Osteocyte (in vitro differentiated cells): Measurements from ENCODE around the gene TLE6. TPM values are rescaled to one million over a fixed set of nuclear protein-coding genes. Genes with fewer than 3 reads are reported as not detected.

Experiments used
- DNase-seq: peaks from one replicate; pipeline ENCODE4 v3.0.0; 2021; ENCODE audit warnings: mixed read lengths; ENCODE audit not compliant: unreplicated experiment; ENCODE audit errors: extremely low spot score
- H3K27ac Mint-ChIP-seq: one replicate; pipeline ENCODE4 v1.8.0; 2021; ENCODE audit warnings: mild to moderate bottlenecking, mixed read lengths; ENCODE audit not compliant: unreplicated experiment
- H3K27me3 Mint-ChIP-seq: one replicate; pipeline ENCODE4 v1.8.0; 2021; ENCODE audit warnings: mixed read lengths; ENCODE audit not compliant: unreplicated experiment
- H3K36me3 Mint-ChIP-seq: one replicate; pipeline ENCODE4 v1.8.0; 2021; ENCODE audit warnings: mixed read lengths; ENCODE audit not compliant: unreplicated experiment
- H3K4me1 Mint-ChIP-seq: one replicate; pipeline ENCODE4 v1.8.0; 2021; ENCODE audit warnings: mixed read lengths; ENCODE audit not compliant: unreplicated experiment
- H3K4me3 Mint-ChIP-seq: one replicate; pipeline ENCODE4 v1.8.0; 2021; ENCODE audit warnings: mild to moderate bottlenecking, moderate library complexity, mixed read lengths; ENCODE audit not compliant: unreplicated experiment
- H3K9me3 Mint-ChIP-seq: one replicate; pipeline ENCODE4 v1.8.0; 2021; ENCODE audit warnings: mixed read lengths; ENCODE audit not compliant: unreplicated experiment
- CTCF ChIP-seq: fragments of 200-600 bp; sonication (generic); IDR thresholded peaks from 2 replicates; pipeline ENCODE4 v1.5.0; 2021; ENCODE audit warnings: antibody characterized with exemption, mild to moderate bottlenecking, moderate library complexity
- total RNA-seq: library from RNA; stranded (reverse); gene quantifications from 2 replicates; pipeline ENCODE4 v1.2.1, GENCODE V29; 2021

TLE6 gene
- total RNA-seq, 1 donor from 2014 or later = 1.5 TPM

DNA sequence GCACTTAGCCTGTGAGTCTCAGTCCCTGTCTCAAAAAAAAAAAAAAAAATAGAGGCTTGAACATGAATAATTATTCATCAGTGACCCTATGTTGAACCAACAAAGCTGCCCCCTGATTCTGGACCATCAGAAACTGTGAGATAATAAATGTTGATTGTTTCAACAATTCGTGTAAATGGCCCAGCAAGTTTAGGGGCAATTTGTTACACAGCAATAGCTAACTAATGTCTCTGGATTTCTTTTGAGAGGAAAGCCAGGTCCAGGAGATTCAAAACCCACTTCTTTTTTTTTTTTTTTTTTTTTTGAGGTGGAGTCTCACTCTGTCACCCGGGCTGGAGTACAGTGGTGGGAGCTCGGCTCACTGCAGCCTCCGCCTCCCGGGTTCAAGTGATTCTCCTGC lies 12.5 kb upstream of the TLE6 start:
- no peaks in the 10 kb centered on the region for H3K36me3 Mint-ChIP-seq
- no peak for TF ChIP-seq CTCF
- no peaks in the 10 kb centered on the region for H3K27me3 Mint-ChIP-seq
- DNase-seq = no peak
- no peaks in the 10 kb centered on the region for H3K9me3 Mint-ChIP-seq
- H3K4me3 Mint-ChIP-seq = no peak overlapping the region
- peaks cover 5% of the 10 kb centered on the region for H3K4me1 Mint-ChIP-seq
- no peak overlapping the region for H3K27ac Mint-ChIP-seq

DNA sequence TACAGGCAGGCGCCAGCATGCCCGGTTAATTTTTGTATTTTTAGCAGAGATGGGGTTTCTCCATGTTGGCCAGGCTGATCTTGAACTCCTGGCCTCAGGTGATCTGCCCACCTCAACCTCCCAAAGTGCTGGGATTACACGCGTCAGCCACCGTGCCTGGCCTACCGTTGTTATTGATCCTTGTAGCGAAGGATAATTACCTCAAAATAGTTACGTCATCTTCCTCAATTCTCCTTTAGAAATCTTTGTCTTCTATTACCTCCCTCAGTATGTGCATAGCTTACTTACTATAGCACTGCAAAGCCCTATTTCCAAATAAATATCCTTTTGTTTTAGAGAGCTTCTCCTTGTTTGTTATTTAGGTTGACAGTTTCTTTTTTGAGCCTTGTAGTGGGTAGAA lies 9.4 kb upstream of the TLE6 start:
- Mint-ChIP-seq H3K36me3 (no peaks in the 10 kb centered on the region), H3K27me3 (no peaks in the 10 kb centered on the region), H3K9me3 (no peaks in the 10 kb centered on the region), H3K4me1 (no peaks in the 10 kb centered on the region), H3K4me3 (no peak overlapping the region), H3K27ac (no peak overlapping the region)
- DNase-seq = no peak
- TF ChIP-seq CTCF = no peak

DNA sequence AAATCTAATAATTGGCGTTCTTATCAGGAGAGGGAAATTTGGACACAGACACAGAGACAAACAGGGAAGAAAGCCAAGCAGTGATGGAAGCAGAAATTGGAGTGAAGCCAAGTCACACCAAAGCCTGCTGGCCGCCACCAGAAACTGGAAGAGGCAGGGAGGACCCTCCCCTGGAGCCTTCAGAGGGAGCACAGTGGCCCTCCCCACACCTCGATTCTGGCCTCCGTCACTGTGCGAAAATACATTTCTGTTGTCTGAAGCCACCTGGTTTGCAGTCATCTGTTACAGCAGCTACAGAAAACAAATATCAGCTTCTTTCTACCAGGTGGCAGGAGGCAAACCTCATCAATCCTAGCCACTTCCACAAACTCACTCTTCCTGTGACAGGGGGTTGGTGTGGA lies 8.3 kb upstream of the TLE6 start:
- TF ChIP-seq CTCF = no peak
- no peaks in the 10 kb centered on the region for H3K36me3 Mint-ChIP-seq
- DNase-seq = no peak
- H3K4me3 Mint-ChIP-seq = no peak overlapping the region
- no peak overlapping the region for H3K27ac Mint-ChIP-seq
- no peaks in the 10 kb centered on the region for H3K9me3 Mint-ChIP-seq
- H3K4me1 Mint-ChIP-seq = no peaks in the 10 kb centered on the region
- peaks cover under 1% of the 10 kb centered on the region for H3K27me3 Mint-ChIP-seq

- no peak for DNase-seq
- Mint-ChIP-seq H3K27me3 (peaks cover 7% of the 10 kb centered on the region), H3K27ac (no peak overlapping the region)
These were observed 7.0 kb upstream of the TLE6 start for GRCh38 chr19:2970201-2970835.

GRCh38 chr19:2973229-2973628 lies 4.1 kb upstream of the TLE6 start:
- Mint-ChIP-seq H3K9me3 (no peaks in the 10 kb centered on the region), H3K4me3 (no peak overlapping the region), H3K27ac (no peak overlapping the region), H3K4me1 (peaks cover 15% of the 10 kb centered on the region), H3K27me3 (peaks cover 11% of the 10 kb centered on the region), H3K36me3 (no peaks in the 10 kb centered on the region)
- no peak for DNase-seq
- no peak for TF ChIP-seq CTCF

More at GRCh38 chr19:2970201-2970835, 7.0 kb upstream of the TLE6 start:
- H3K36me3 Mint-ChIP-seq = no peaks in the 10 kb centered on the region
- TF ChIP-seq CTCF = no peak
- H3K4me1 Mint-ChIP-seq = peaks cover 1% of the 10 kb centered on the region
- no peak overlapping the region for H3K4me3 Mint-ChIP-seq
- no peaks in the 10 kb centered on the region for H3K9me3 Mint-ChIP-seq
